IMR-90 (cell line): Measurements from ENCODE around the gene HSD17B7. TPM values are rescaled to one million over a fixed set of nuclear protein-coding genes. Genes with fewer than 3 reads are reported as not detected.

Source experiments
- ATAC-seq: fragments of 200-7000 bp; cut with Tn5 transposase; 2 replicates; pipeline ENCODE4 v1.9.1; 2020; ENCODE audit warnings: low read depth, mild to moderate bottlenecking, moderate library complexity
- BruUV-seq: library from RNA; stranded (reverse); fragments of 400-500 nt; replicated peaks from 2 replicates; lab custom pipeline; 2021; lab: Mats Ljungman, UMichigan
- CTCF ChIA-PET: fragments of 300-600 bp; formaldehyde crosslinking; extraction: SDS; loops from one replicate; lab custom pipeline; 2021; ENCODE audit warnings: antibody characterized with exemption; lab: Yijun Ruan, JAX
- POLR2A ChIA-PET: fragments of 300-600 bp; sonication (Branson Sonifier 250); formaldehyde crosslinking; loops from one replicate; lab custom pipeline; 2022; ENCODE audit warnings: antibody characterized with exemption; ENCODE audit not compliant: unreplicated experiment; lab: Charles Lee
- DNase-seq: peaks from one replicate; pipeline ENCODE4 v3.0.0; 2013
- H2AFZ ChIP-seq: replicated peaks from 2 replicates; pipeline ENCODE3; 2013; ENCODE audit warnings: low read length, mild to moderate bottlenecking; ENCODE audit not compliant: poor library complexity
- H2AK5ac ChIP-seq: 2 replicates; pipeline ENCODE4 v1.6.1; 2013; ENCODE audit warnings: low read depth, low read length, inconsistent platforms
- H2AK9ac ChIP-seq: replicated peaks from 2 replicates; pipeline ENCODE3; 2013; ENCODE audit warnings: mild to moderate bottlenecking, low read depth, low read length, moderate library complexity; ENCODE audit not compliant: poor library complexity
- H2BK120ac ChIP-seq: 2 replicates; pipeline ENCODE4 v1.6.1; 2013; ENCODE audit warnings: low read depth, low read length, inconsistent platforms
- H2BK15ac ChIP-seq: 3 replicates; pipeline ENCODE4 v1.6.1; 2013; ENCODE audit warnings: low read depth, low read length, inconsistent platforms
- H2BK20ac ChIP-seq: 2 replicates; pipeline ENCODE4 v1.6.1; 2013; ENCODE audit warnings: low read depth, mild to moderate bottlenecking, inconsistent platforms, low read length, moderate library complexity
- H2BK5ac ChIP-seq: 2 replicates; pipeline ENCODE4 v1.6.1; 2013; ENCODE audit warnings: mild to moderate bottlenecking, low read depth, low read length, inconsistent platforms; ENCODE audit not compliant: poor library complexity, severe bottlenecking
- H3K14ac ChIP-seq: replicated peaks from 2 replicates; pipeline ENCODE4 v1.6.1; 2013; ENCODE audit warnings: low read depth, low read length, inconsistent platforms
- H3K18ac ChIP-seq: 2 replicates; pipeline ENCODE4 v1.6.1; 2013; ENCODE audit warnings: low read depth, low read length, control low read depth
- H3K23ac ChIP-seq: 2 replicates; pipeline ENCODE4 v1.6.1; 2013; ENCODE audit warnings: low read depth, low read length, inconsistent platforms
- H3K27ac ChIP-seq: 2 replicates; pipeline ENCODE4 v1.5.1; 2013; ENCODE audit warnings: mild to moderate bottlenecking, control low read depth, low read length; ENCODE audit not compliant: insufficient read depth
- H3K27me3 ChIP-seq: 2 replicates; pipeline ENCODE4 v1.6.1; 2013; ENCODE audit warnings: low read length; ENCODE audit not compliant: control insufficient read depth, insufficient read depth
- H3K36me3 ChIP-seq: 2 replicates; pipeline ENCODE4 v1.6.1; 2013; ENCODE audit warnings: low read length, mixed read lengths; ENCODE audit not compliant: control insufficient read depth, insufficient read depth
- H3K4ac ChIP-seq: 2 replicates; pipeline ENCODE4 v1.6.1; 2013; ENCODE audit warnings: low read depth, low read length, inconsistent platforms
- H3K4me1 ChIP-seq: 2 replicates; pipeline ENCODE4 v1.6.1; 2013; ENCODE audit warnings: low read length, mixed read lengths; ENCODE audit not compliant: control insufficient read depth, insufficient read depth
- H3K4me2 ChIP-seq: 2 replicates; pipeline ENCODE4 v1.6.1; 2013; ENCODE audit warnings: low read depth, mild to moderate bottlenecking, control low read depth, low read length, moderate library complexity
- H3K4me3 ChIP-seq: 2 replicates; pipeline ENCODE4 v1.5.1; 2013; ENCODE audit warnings: low read depth, mild to moderate bottlenecking, control low read depth, low read length, moderate library complexity; ENCODE audit not compliant: insufficient read depth
- H3K56ac ChIP-seq: 2 replicates; pipeline ENCODE4 v1.6.1; 2013; ENCODE audit warnings: low read length, inconsistent platforms; ENCODE audit not compliant: insufficient read depth; ENCODE audit errors: extremely low read depth
- H3K79me1 ChIP-seq, 2 experiments: 2 replicates each; pipeline ENCODE4 v1.6.1; 2013; ENCODE audit warnings: low read length in 2 of 2, inconsistent platforms in 1 of 2, low read depth in 1 of 2
- H3K9ac ChIP-seq: 2 replicates; pipeline ENCODE4 v1.6.1; 2013; ENCODE audit warnings: low read depth, low read length, control low read depth
- H3K9me1 ChIP-seq: 2 replicates; pipeline ENCODE4 v1.6.1; 2013; ENCODE audit warnings: low read length, inconsistent platforms; ENCODE audit not compliant: insufficient read depth
- H3K9me3 ChIP-seq: 2 replicates; pipeline ENCODE4 v1.6.1; 2013; ENCODE audit warnings: low read length; ENCODE audit not compliant: control insufficient read depth, insufficient read depth
- H4K20me1 ChIP-seq: 2 replicates; pipeline ENCODE4 v1.6.1; 2013; ENCODE audit warnings: low read length, inconsistent platforms; ENCODE audit not compliant: insufficient read depth
- H4K5ac ChIP-seq: 2 replicates; pipeline ENCODE4 v1.6.1; 2013; ENCODE audit warnings: mild to moderate bottlenecking, low read depth, low read length, control low read depth
- H4K8ac ChIP-seq, 2 experiments: 2 replicates each; pipeline ENCODE4 v1.6.1; 2013; ENCODE audit warnings: low read depth in 2 of 2, low read length in 2 of 2, control low read depth in 1 of 2, inconsistent platforms in 1 of 2
- H4K91ac ChIP-seq: 2 replicates; pipeline ENCODE4 v1.6.1; 2013; ENCODE audit warnings: low read depth, low read length, inconsistent platforms; ENCODE audit not compliant: insufficient read depth
- BHLHE40 ChIP-seq: fragments of 150-350 bp; IDR thresholded peaks from 2 replicates; pipeline ENCODE4 v1.6.1; 2016; ENCODE audit warnings: mild to moderate bottlenecking, low read depth, low read length
- CEBPB ChIP-seq: IDR thresholded peaks from 2 replicates; pipeline ENCODE4 v1.6.1; 2012; ENCODE audit warnings: low read depth, low read length, improper control_type of control experiment
- CHD1 ChIP-seq: IDR thresholded peaks from 2 replicates; pipeline ENCODE4 v1.6.1; 2012; ENCODE audit warnings: low read depth, low read length, improper control_type of control experiment
- CTCF ChIP-seq: conservative IDR thresholded peaks from 2 replicates; pipeline ENCODE4 v1.5.1; 2012; ENCODE audit warnings: mild to moderate bottlenecking, low read depth, low read length, improper control_type of control experiment
- ELK1 ChIP-seq: fragments of 150-350 bp; IDR thresholded peaks from 2 replicates; pipeline ENCODE4 v1.6.1; 2016; ENCODE audit warnings: low read depth, mild to moderate bottlenecking, low read length, moderate library complexity, borderline replicate concordance
- FOS ChIP-seq: fragments of 150-350 bp; IDR thresholded peaks from 2 replicates; pipeline ENCODE4 v1.6.1; 2016; ENCODE audit warnings: low read depth, low read length
- MAFK ChIP-seq: IDR thresholded peaks from 2 replicates; pipeline ENCODE4 v1.6.1; 2012; ENCODE audit warnings: low read depth, low read length, improper control_type of control experiment
- MAZ ChIP-seq: IDR thresholded peaks from 2 replicates; pipeline ENCODE4 v1.6.1; 2012; ENCODE audit warnings: low read depth, mild to moderate bottlenecking, low read length, improper control_type of control experiment, moderate library complexity, borderline replicate concordance
- MXI1 ChIP-seq: IDR thresholded peaks from 2 replicates; pipeline ENCODE4 v1.6.1; 2012; ENCODE audit warnings: low read depth, mild to moderate bottlenecking, low read length, moderate library complexity, borderline replicate concordance
- NFE2L2 ChIP-seq: fragments of 150-350 bp; IDR thresholded peaks from 2 replicates; pipeline ENCODE4 v1.6.1; 2016; ENCODE audit warnings: low read depth, mild to moderate bottlenecking, low read length
- POLR2A ChIP-seq: IDR thresholded peaks from 2 replicates; pipeline ENCODE4 v1.6.1; 2012; ENCODE audit warnings: mild to moderate bottlenecking, low read depth, low read length
- RAD21 ChIP-seq: IDR thresholded peaks from 2 replicates; pipeline ENCODE4 v1.6.1; 2012; ENCODE audit warnings: low read length, improper control_type of control experiment
- RCOR1 ChIP-seq: IDR thresholded peaks from 2 replicates; pipeline ENCODE4 v1.6.1; 2012; ENCODE audit warnings: mild to moderate bottlenecking, low read length, improper control_type of control experiment; ENCODE audit not compliant: insufficient replicate concordance
- RFX5 ChIP-seq: IDR thresholded peaks from 2 replicates; pipeline ENCODE4 v1.8.0; 2012; ENCODE audit warnings: low read depth, mild to moderate bottlenecking, low read length, moderate library complexity
- SMC3 ChIP-seq: fragments of 150-350 bp; IDR thresholded peaks from 2 replicates; pipeline ENCODE4 v1.6.1; 2016; ENCODE audit warnings: low read depth, mild to moderate bottlenecking, antibody characterized with exemption, low read length, moderate library complexity
- USF2 ChIP-seq: fragments of 150-350 bp; IDR thresholded peaks from 2 replicates; pipeline ENCODE4 v1.6.1; 2017; ENCODE audit warnings: mild to moderate bottlenecking, antibody characterized with exemption, low read length, low read depth
- WGBS, 2 experiments: methylation state at CpG; one replicate each; pipeline versions ENCODE4 v1.1.5 to v1.1.7; 2013; ENCODE audit warnings: missing lambda C conversion rate in 2 of 2; ENCODE audit not compliant: insufficient read length in 1 of 2; ENCODE audit errors: extremely low coverage in 2 of 2; 5-methylcytosine and 5-hydroxymethylcytosine counted together
- dilution Hi-C: fragments of 300-500 bp; cut with HindIII; formaldehyde crosslinking; loops from one replicate; pipeline ENCODE4 v1.14.3; 2018; ENCODE audit warnings: low sequenced_read_pairs; ENCODE audit not compliant: unreplicated experiment
- in situ Hi-C: fragments of 300-500 bp; cut with MboI; formaldehyde crosslinking; loops from 3 replicates; pipeline ENCODE4 v1.14.3; 2019; ENCODE audit warnings: low sequenced_read_pairs, inconsistent platforms, mixed read lengths
- intact Hi-C: fragments of 100-400 bp; cut with micrococcal nuclease; formaldehyde crosslinking; loops from 2 replicates; pipeline ENCODE4 v1.10.0; 2022
- polyA plus RNA-seq, 3 experiments: library from polyadenylated mRNA; depleted of rRNA; stranded (reverse); fragments of >200 nt; gene quantifications; 2 replicates each; pipeline ENCODE4 v1.2.3, GENCODE V29; 2012; ENCODE audit warnings: low replicate concordance in 1 of 3
- total RNA-seq: library from RNA; depleted of rRNA; stranded (reverse); fragments of >200 nt; gene quantifications from 2 replicates; pipeline ENCODE4 v1.2.3, GENCODE V29; 2012

The HSD17B7 gene
- total and polyA plus RNA-seq, 2 of the 4 experiments (the other 2 are of a cell fraction): 10.6 to 17.7 TPM

GRCh38 chr1:162851341-162851740, 60.8 kb downstream of the HSD17B7 start:
- no peak overlapping the region for H4K91ac ChIP-seq
- H4K8ac ChIP-seq: no peak overlapping the region
- no peak overlapping the region for H3K4me2 ChIP-seq
- H4K5ac ChIP-seq: no peak overlapping the region
- H3K4me1 ChIP-seq: peaks cover 9% of the 10 kb centered on the region; the same call in 1 of the 2 replicates
- no peaks in the 10 kb centered on the region for H3K79me1 ChIP-seq
- H2BK5ac ChIP-seq: no peak overlapping the region
- no peak overlapping the region for H3K14ac ChIP-seq
- H3K9me3 ChIP-seq: no peaks in the 10 kb centered on the region
- H3K4me3 ChIP-seq: no peak overlapping the region
- ChIA-PET POLR2A (no interaction called here), CTCF (interaction anchor here (1.5 kb wide), 1 partner anchor 464 kb away, joined by 3 read pairs; no protein-coding TSS in a partner anchor)
- dilution Hi-C loops (loop anchor here (25.0 kb wide), 2 partner anchors 211 to 461 kb away; partner anchors contain the start of genes NUF2 and RGS4), in situ Hi-C loops (loop anchor here (5.0 kb wide), 1 partner anchor 456 kb away; no protein-coding TSS in a partner anchor), intact Hi-C loops (no loop called here)
- no peak overlapping the region for H2AFZ ChIP-seq
- no peak overlapping the region for H2AK5ac ChIP-seq
- H3K36me3 ChIP-seq: no peaks in the 10 kb centered on the region
- H3K56ac ChIP-seq: no peak overlapping the region
- DNase-seq (no peak), ATAC-seq (no peak)
- no peak overlapping the region for H3K4ac ChIP-seq
- no peak overlapping the region for H3K9ac ChIP-seq
- no peak overlapping the region for H3K18ac ChIP-seq
- BruUV-seq: no TSS peak
- H2BK15ac ChIP-seq: no peak overlapping the region
- H3K9me1 ChIP-seq: peaks cover 5% of the 10 kb centered on the region
- H2BK120ac ChIP-seq: no peak overlapping the region
- H3K27ac ChIP-seq: no peak overlapping the region
- H4K20me1 ChIP-seq: no peaks in the 10 kb centered on the region
- H3K23ac ChIP-seq: no peak overlapping the region
- TF ChIP-seq USF2: no peak
- TF ChIP-seq SMC3: no peak
- TF ChIP-seq MXI1: no peak
- TF ChIP-seq MAZ: no peak
- no peak for TF ChIP-seq FOS
- TF ChIP-seq CTCF: no peak
- no peak for TF ChIP-seq POLR2A
- TF ChIP-seq RCOR1: no peak
- no peak for TF ChIP-seq BHLHE40
- TF ChIP-seq RAD21: no peak
- no peak for TF ChIP-seq MAFK
- TF ChIP-seq CHD1: no peak
- TF ChIP-seq RFX5: no peak
- no peak for TF ChIP-seq CEBPB
- TF ChIP-seq NFE2L2: no peak
- TF ChIP-seq ELK1: no peak
- H3K27me3 ChIP-seq: no peaks in the 10 kb centered on the region
- H2AK9ac ChIP-seq: no peak overlapping the region
- H2BK20ac ChIP-seq: no peak overlapping the region
- WGBS, 2 experiments: no CpG with 5 or more reads among the region's 1 CpG
